ENCODE measurements around the gene TSPAN11. TPM values are rescaled to one million over a fixed set of nuclear protein-coding genes. Genes with fewer than 3 reads are reported as not detected.

TSPAN11 gene
- total RNA-seq, 1 experiment from 2014 or later: not detected

GRCh38 chr12:30945443-30946164 lies 19.1 kb downstream of the TSPAN11 start:
- no peak for DNase-seq (ENCODE audit: low read depth)
- in situ Hi-C loops (cut with HindIII; ENCODE audit: low pct_unique_long_range_greater_than_20kb, low sequenced_read_pairs): no loop called here

GRCh38 chr12:30952015-30952414 lies 25.5 kb downstream of the TSPAN11 start:
- in situ Hi-C loops (cut with HindIII; ENCODE audit: low pct_unique_long_range_greater_than_20kb, low sequenced_read_pairs): no loop called here
- DNase-seq (ENCODE audit: low read depth): no peak

GRCh38 chr12:30953257-30953656 lies 26.7 kb downstream of the TSPAN11 start:
- in situ Hi-C loops (cut with HindIII; ENCODE audit: low pct_unique_long_range_greater_than_20kb, low sequenced_read_pairs): no loop called here
- no peak for DNase-seq (ENCODE audit: low read depth)

- in situ Hi-C loops (cut with HindIII; ENCODE audit: low pct_unique_long_range_greater_than_20kb, low sequenced_read_pairs): no loop called here
These were observed 27.6 kb downstream of the TSPAN11 start for GRCh38 chr12:30953951-30954751.

GRCh38 chr12:30955214-30955613 lies 28.7 kb downstream of the TSPAN11 start:
- in situ Hi-C loops (cut with HindIII; ENCODE audit: low pct_unique_long_range_greater_than_20kb, low sequenced_read_pairs): no loop called here

More at GRCh38 chr12:30953951-30954751, 27.6 kb downstream of the TSPAN11 start:
- DNase-seq (ENCODE audit: low read depth): no peak

GRCh38 chr12:30959110-30959710 lies 32.7 kb downstream of the TSPAN11 start:
- no peak for DNase-seq (ENCODE audit: low read depth)
- in situ Hi-C loops (cut with HindIII; ENCODE audit: low pct_unique_long_range_greater_than_20kb, low sequenced_read_pairs): no loop called here

More at GRCh38 chr12:30955214-30955613, 28.7 kb downstream of the TSPAN11 start:
- no peak for DNase-seq (ENCODE audit: low read depth)

- in situ Hi-C loops (cut with HindIII; ENCODE audit: low pct_unique_long_range_greater_than_20kb, low sequenced_read_pairs): no loop called here
- no peak for DNase-seq (ENCODE audit: low read depth)
These were observed 33.2 kb downstream of the TSPAN11 start for GRCh38 chr12:30959778-30960177.

GRCh38 chr12:30961030-30961429 lies 34.5 kb downstream of the TSPAN11 start:
- in situ Hi-C loops (cut with HindIII; ENCODE audit: low pct_unique_long_range_greater_than_20kb, low sequenced_read_pairs): no loop called here
- DNase-seq (ENCODE audit: low read depth): no peak

GRCh38 chr12:30962047-30962446 lies 35.5 kb downstream of the TSPAN11 start:
- in situ Hi-C loops (cut with HindIII; ENCODE audit: low pct_unique_long_range_greater_than_20kb, low sequenced_read_pairs): no loop called here
- DNase-seq (ENCODE audit: low read depth): no peak

- in situ Hi-C loops (cut with HindIII; ENCODE audit: low pct_unique_long_range_greater_than_20kb, low sequenced_read_pairs): no loop called here
These were observed 37.4 kb downstream of the TSPAN11 start for GRCh38 chr12:30963709-30964564.

GRCh38 chr12:30964896-30965612 lies 38.5 kb downstream of the TSPAN11 start:
- DNase-seq (ENCODE audit: low read depth): no peak
- in situ Hi-C loops (cut with HindIII; ENCODE audit: low pct_unique_long_range_greater_than_20kb, low sequenced_read_pairs): no loop called here

More at GRCh38 chr12:30963709-30964564, 37.4 kb downstream of the TSPAN11 start:
- no peak for DNase-seq (ENCODE audit: low read depth)

- in situ Hi-C loops (cut with HindIII; ENCODE audit: low pct_unique_long_range_greater_than_20kb, low sequenced_read_pairs): no loop called here
- no peak for DNase-seq (ENCODE audit: low read depth)
These were observed 39.1 kb downstream of the TSPAN11 start for GRCh38 chr12:30965613-30965985.

GRCh38 chr12:30967026-30967425 lies 40.5 kb downstream of the TSPAN11 start:
- DNase-seq (ENCODE audit: low read depth): no peak
- in situ Hi-C loops (cut with HindIII; ENCODE audit: low pct_unique_long_range_greater_than_20kb, low sequenced_read_pairs): no loop called here

GRCh38 chr12:30968211-30968610 lies 41.7 kb downstream of the TSPAN11 start:
- DNase-seq (ENCODE audit: low read depth): no peak
- in situ Hi-C loops (cut with HindIII; ENCODE audit: low pct_unique_long_range_greater_than_20kb, low sequenced_read_pairs): no loop called here

- in situ Hi-C loops (cut with HindIII; ENCODE audit: low pct_unique_long_range_greater_than_20kb, low sequenced_read_pairs): no loop called here
- no peak for DNase-seq (ENCODE audit: low read depth)
These were observed 42.5 kb downstream of the TSPAN11 start for GRCh38 chr12:30969006-30969405.

GRCh38 chr12:30969606-30970395 lies 43.3 kb downstream of the TSPAN11 start:
- in situ Hi-C loops (cut with HindIII; ENCODE audit: low pct_unique_long_range_greater_than_20kb, low sequenced_read_pairs): no loop called here
- DNase-seq (ENCODE audit: low read depth): no peak
